ENCODE data around the gene ARHGEF17.

- TF ChIP-seq CTCF (IDR thresholded peaks at IDR 0.05; ENCODE audit: control extremely low read depth in 1 of 3, insufficient read depth in 1 of 3, low read depth in 1 of 3, low read length in 3 of 3) (no peak), RFX5 (IDR thresholded peaks at IDR 0.05; ENCODE audit: borderline replicate concordance, low read depth, low read length) (no peak), TAF7 (optimal IDR thresholded peaks at IDR 0.05; ENCODE audit: borderline replicate concordance, low read depth, low read length) (no peak), ATF3 (IDR thresholded peaks at IDR 0.05; ENCODE audit: insufficient read depth, low read depth, low read length) (no peak), SIN3A (conservative IDR thresholded peaks at IDR 0.05 in 1 of 2, IDR thresholded peaks at IDR 0.05 in 1 of 2; ENCODE audit: low read depth in 1 of 2, low read length in 2 of 2) (no peak), HDAC2 (IDR thresholded peaks at IDR 0.05; ENCODE audit: borderline replicate concordance in 1 of 2, low read depth in 2 of 2, low read length in 2 of 2) (no peak), TBP (IDR thresholded peaks at IDR 0.05; ENCODE audit: low read depth, low read length) (no peak), TAF1 (IDR thresholded peaks at IDR 0.05; ENCODE audit: low read depth, low read length) (no peak), YY1 (IDR thresholded peaks at IDR 0.05; ENCODE audit: low read depth, low read length) (no peak), CBX5 (IDR thresholded peaks at IDR 0.05; ENCODE audit: low read depth, low read length) (no peak), RBBP5 (IDR thresholded peaks at IDR 0.05; ENCODE audit: borderline replicate concordance, low read depth, low read length) (no peak)
These were observed 77.9 kb downstream of the ARHGEF17 start for GRCh38 chr11:73386016-73386415.

Data from H1 (cell line).